GM18526 (cell line): Measurements from ENCODE around the gene RAD51AP1.

Experiments used
- POLR2A ChIP-seq: IDR thresholded peaks from 3 replicates; pipeline ENCODE4 v1.6.1; 2011; ENCODE audit not compliant: insufficient read length; ENCODE audit errors: extremely low read depth

RAD51AP1 gene

GRCh38 chr12:4539167-4539870, 629 bp downstream of the RAD51AP1 start:
- no peak for TF ChIP-seq POLR2A

- TF ChIP-seq POLR2A: no peak
These were observed 1.5 kb downstream of the RAD51AP1 start for GRCh38 chr12:4540170-4540569.

GRCh38 chr12:4540638-4541037, 1.9 kb downstream of the RAD51AP1 start:
- no peak for TF ChIP-seq POLR2A

- TF ChIP-seq POLR2A: no peak
These were observed 6.5 kb downstream of the RAD51AP1 start for GRCh38 chr12:4545195-4545594.

GRCh38 chr12:4552191-4552590, 13.5 kb downstream of the RAD51AP1 start:
- no peak for TF ChIP-seq POLR2A

GRCh38 chr12:4553943-4554342, 15.3 kb downstream of the RAD51AP1 start:
- TF ChIP-seq POLR2A: no peak

- TF ChIP-seq POLR2A: no peak
These were observed 17.1 kb downstream of the RAD51AP1 start for GRCh38 chr12:4555804-4556203.

- TF ChIP-seq POLR2A: no peak
These were observed 18.2 kb downstream of the RAD51AP1 start for GRCh38 chr12:4556735-4557530.

GRCh38 chr12:4557586-4557985, 18.9 kb downstream of the RAD51AP1 start:
- TF ChIP-seq POLR2A: no peak

- TF ChIP-seq POLR2A: no peak
These were observed 19.5 kb downstream of the RAD51AP1 start for GRCh38 chr12:4558171-4558570.

- TF ChIP-seq POLR2A: no peak
These were observed 23.5 kb downstream of the RAD51AP1 start, which contains the start of gene DYRK4 for GRCh38 chr12:4562034-4562657. TSS of gene DYRK4 (plus strand) at chr12:4562208. CDS start at chr12:4562246, 38 bp downstream.

GRCh38 chr12:4563336-4563735, 24.6 kb downstream of the RAD51AP1 start:
- TF ChIP-seq POLR2A: no peak

- TF ChIP-seq POLR2A: no peak
These were observed 26.1 kb downstream of the RAD51AP1 start for GRCh38 chr12:4564818-4565217.

- TF ChIP-seq POLR2A: no peak
These were observed 27.8 kb downstream of the RAD51AP1 start for GRCh38 chr12:4566474-4566873.

- no peak for TF ChIP-seq POLR2A
These were observed 28.6 kb downstream of the RAD51AP1 start for GRCh38 chr12:4567073-4567881.
